ENCODE results near the gene CTTN.
"Not testable (repeated sequence)": the region's sequence is repeated elsewhere in the genome, so short reads cannot be mapped to it uniquely, and the experiment has no call there.

The CTTN gene

DNA sequence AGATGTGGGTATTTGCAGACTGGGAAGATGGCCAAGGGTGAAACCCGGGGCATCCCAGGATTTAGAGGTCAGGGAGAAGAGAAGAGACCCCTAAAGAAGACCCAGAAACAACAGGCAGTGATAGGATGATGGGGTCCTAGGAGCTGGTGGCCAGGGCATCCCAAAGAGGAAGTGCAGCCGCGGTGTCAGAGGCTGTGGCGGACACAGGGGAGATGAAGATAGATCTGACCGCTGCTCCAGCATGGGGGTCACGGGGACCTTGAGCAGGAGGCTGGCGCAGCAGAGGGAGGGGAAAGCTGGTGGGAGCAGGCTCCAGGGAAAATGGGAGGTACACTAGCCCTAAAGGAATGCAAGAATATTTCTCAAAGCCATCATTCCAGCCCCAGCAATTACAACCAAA lies 47.3 kb downstream of the CTTN start:
- H3K14ac ChIP-seq (ENCODE audit: low read length): no peak overlapping the region
- H2BK5ac ChIP-seq (ENCODE audit: low read length): no peak overlapping the region
- no peaks in the 10 kb centered on the region for H3K27me3 ChIP-seq (ENCODE audit: control insufficient read depth in 3 of 3, insufficient read depth in 3 of 3, low read depth in 1 of 3, low read length in 3 of 3)
- no CpG with 5 or more reads among the region's 7 CpGs for WGBS, 2 donors (ENCODE audit: extremely low coverage in 2 of 2, insufficient read length in 2 of 2, insufficient replicate concordance in 1 of 2)
- no peak overlapping the region for H2BK120ac ChIP-seq (ENCODE audit: low read depth, low read length)
- H2BK15ac ChIP-seq (ENCODE audit: low read length): no peak overlapping the region
- H3K23ac ChIP-seq (ENCODE audit: low read depth, low read length, poor library complexity): no peak overlapping the region
- H3K9me3 ChIP-seq (replicated peaks in 1 of 2; ENCODE audit: control insufficient read depth in 2 of 2, insufficient read depth in 1 of 2, low read depth in 1 of 2, low read length in 2 of 2): peaks cover 8% of the 10 kb centered on the region in 2 donors
- H3K36me3 ChIP-seq (replicated peaks in 1 of 2; ENCODE audit: control insufficient read depth in 2 of 2, insufficient read depth in 2 of 2, low read length in 2 of 2): no peaks in the 10 kb centered on the region
- H3K27ac ChIP-seq (replicated peaks; ENCODE audit: low read length): no peak overlapping the region
- no peak overlapping the region for H3K9ac ChIP-seq (ENCODE audit: low read depth, low read length, poor library complexity)
- H3K4me1 ChIP-seq (ENCODE audit: control insufficient read depth in 2 of 2, insufficient read depth in 1 of 2, low read depth in 1 of 2, low read length in 2 of 2): peaks cover 0 to 2% of the 10 kb centered on the region in 2 donors
- no peak overlapping the region for H2BK12ac ChIP-seq (ENCODE audit: low read length)
- DNase-seq (ENCODE audit: low spot score): no peak
- no peak overlapping the region for H4K8ac ChIP-seq (ENCODE audit: low read depth, low read length)
- no peak overlapping the region for H2AFZ ChIP-seq (ENCODE audit: low read length)
- H4K91ac ChIP-seq (ENCODE audit: low read depth, low read length, poor library complexity): no peak overlapping the region
- H3K79me1 ChIP-seq (ENCODE audit: low read depth, low read length): no peaks in the 10 kb centered on the region
- H3K4me2 ChIP-seq (ENCODE audit: insufficient read depth, low read length, poor library complexity, severe bottlenecking): no peak overlapping the region
- no peak overlapping the region for H2AK5ac ChIP-seq (ENCODE audit: low read depth, low read length)
- no peak overlapping the region for H3K18ac ChIP-seq (ENCODE audit: low read length)
- no peak overlapping the region for H3K4me3 ChIP-seq (ENCODE audit: low read length in 2 of 2)
- no peak overlapping the region for H3K4ac ChIP-seq (ENCODE audit: low read length)

DNA sequence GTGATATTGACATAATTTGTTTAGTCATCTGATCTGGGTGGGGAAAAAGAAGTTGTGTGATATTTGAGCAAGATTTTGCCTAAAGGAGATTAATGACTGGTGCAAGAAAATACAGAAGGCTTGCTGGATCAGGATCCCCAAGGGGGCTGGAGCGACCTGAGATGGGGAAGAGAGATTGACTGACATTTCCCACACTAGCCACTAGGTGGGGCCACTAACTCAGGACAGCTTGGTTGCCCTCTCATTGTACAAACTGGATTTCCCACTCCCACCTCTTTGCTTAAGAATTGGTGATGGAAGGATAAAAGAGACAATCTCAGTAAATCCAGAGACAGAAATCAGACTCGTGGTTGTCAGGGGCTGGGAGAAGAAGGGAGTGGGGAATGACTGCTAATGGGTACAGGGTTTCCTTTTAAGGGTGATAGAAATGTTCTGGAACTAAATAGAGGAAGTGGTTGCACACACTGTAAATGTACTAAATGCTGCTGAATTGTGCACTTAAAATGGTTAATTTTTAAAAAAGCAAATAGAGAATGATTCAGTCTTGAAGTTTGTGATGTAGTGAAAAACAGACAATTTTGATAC lies 50.7 kb downstream of the CTTN start:
- Histone ChIP-seq H2BK5ac (ENCODE audit: low read length) (no peak overlapping the region), H2AK5ac (ENCODE audit: low read depth, low read length) (no peak overlapping the region), H3K9me3 (replicated peaks in 1 of 2; ENCODE audit: control insufficient read depth in 2 of 2, insufficient read depth in 1 of 2, low read depth in 1 of 2, low read length in 2 of 2) (peaks cover 8 to 11% of the 10 kb centered on the region in 2 donors), H3K18ac (ENCODE audit: low read length) (no peak overlapping the region), H2BK12ac (ENCODE audit: low read length) (no peak overlapping the region), H2BK120ac (ENCODE audit: low read depth, low read length) (no peak overlapping the region), H3K27me3 (ENCODE audit: control insufficient read depth in 3 of 3, insufficient read depth in 3 of 3, low read depth in 1 of 3, low read length in 3 of 3) (no peaks in the 10 kb centered on the region), H3K36me3 (replicated peaks in 1 of 2; ENCODE audit: control insufficient read depth in 2 of 2, insufficient read depth in 2 of 2, low read length in 2 of 2) (no peaks in the 10 kb centered on the region), H3K27ac (replicated peaks; ENCODE audit: low read length) (no peak overlapping the region), H3K23ac (ENCODE audit: low read depth, low read length, poor library complexity) (no peak overlapping the region), H4K91ac (ENCODE audit: low read depth, low read length, poor library complexity) (no peak overlapping the region), H3K4ac (ENCODE audit: low read length) (no peak overlapping the region), H2AFZ (ENCODE audit: low read length) (no peak overlapping the region), H3K4me1 (ENCODE audit: control insufficient read depth in 2 of 2, insufficient read depth in 1 of 2, low read depth in 1 of 2, low read length in 2 of 2) (peaks cover 0 to 2% of the 10 kb centered on the region in 2 donors), H4K8ac (ENCODE audit: low read depth, low read length) (no peak overlapping the region), H2BK15ac (ENCODE audit: low read length) (no peak overlapping the region), H3K14ac (ENCODE audit: low read length) (no peak overlapping the region), H3K9ac (ENCODE audit: low read depth, low read length, poor library complexity) (no peak overlapping the region), H3K4me2 (ENCODE audit: insufficient read depth, low read length, poor library complexity, severe bottlenecking) (no peak overlapping the region), H3K79me1 (ENCODE audit: low read depth, low read length) (no peaks in the 10 kb centered on the region), H3K4me3 (ENCODE audit: low read length in 2 of 2) (no peak overlapping the region)
- WGBS, 2 donors (ENCODE audit: extremely low coverage in 2 of 2, insufficient read length in 2 of 2, insufficient replicate concordance in 1 of 2): no CpG with 5 or more reads among the region's 2 CpGs
- DNase-seq (ENCODE audit: low spot score): no peak

DNA sequence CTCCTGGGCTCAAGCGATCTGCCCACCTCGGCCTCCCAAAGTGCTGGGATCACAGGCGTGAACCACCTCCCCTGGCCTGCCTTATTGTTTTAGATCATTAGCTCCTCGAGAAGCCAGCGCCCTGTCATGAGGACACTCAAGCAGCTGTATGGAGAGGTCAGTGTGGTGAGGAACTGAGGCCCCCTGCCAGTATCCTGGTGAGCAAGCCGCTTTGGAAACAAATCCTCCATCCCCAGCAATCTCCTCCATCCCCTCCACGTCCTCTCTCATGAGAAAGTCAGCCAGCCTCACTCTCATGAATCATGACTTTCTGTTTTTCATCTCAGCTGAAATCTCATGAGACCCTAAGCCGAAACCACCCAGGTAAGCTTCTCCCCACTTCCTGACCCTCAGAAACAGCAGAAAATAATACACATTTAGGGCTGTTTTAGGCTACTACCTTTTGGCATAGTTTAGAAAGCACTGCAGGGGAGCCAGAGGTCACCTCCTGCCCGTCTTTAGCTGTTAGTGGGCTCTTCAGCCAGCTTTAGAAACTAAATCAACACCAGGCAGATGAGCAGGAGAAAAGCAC lies 56.0 kb downstream of the CTTN start:
- Histone ChIP-seq H3K79me1 (ENCODE audit: low read depth, low read length) (no peaks in the 10 kb centered on the region), H2BK120ac (ENCODE audit: low read depth, low read length) (no peak overlapping the region), H3K27me3 (ENCODE audit: control insufficient read depth in 3 of 3, insufficient read depth in 3 of 3, low read depth in 1 of 3, low read length in 3 of 3) (no peaks in the 10 kb centered on the region), H3K14ac (ENCODE audit: low read length) (no peak overlapping the region), H4K8ac (ENCODE audit: low read depth, low read length) (no peak overlapping the region), H2BK12ac (ENCODE audit: low read length) (no peak overlapping the region), H3K27ac (replicated peaks; ENCODE audit: low read length) (no peak overlapping the region), H2BK15ac (ENCODE audit: low read length) (no peak overlapping the region), H2AFZ (ENCODE audit: low read length) (no peak overlapping the region), H3K4me1 (ENCODE audit: control insufficient read depth in 2 of 2, insufficient read depth in 1 of 2, low read depth in 1 of 2, low read length in 2 of 2) (peaks cover 4 to 7% of the 10 kb centered on the region in 2 donors), H3K36me3 (replicated peaks in 1 of 2; ENCODE audit: control insufficient read depth in 2 of 2, insufficient read depth in 2 of 2, low read length in 2 of 2) (no peaks in the 10 kb centered on the region), H3K9ac (ENCODE audit: low read depth, low read length, poor library complexity) (no peak overlapping the region), H3K9me3 (replicated peaks in 1 of 2; ENCODE audit: control insufficient read depth in 2 of 2, insufficient read depth in 1 of 2, low read depth in 1 of 2, low read length in 2 of 2) (peaks cover 2 to 6% of the 10 kb centered on the region in 2 donors), H3K4ac (ENCODE audit: low read length) (no peak overlapping the region), H3K4me2 (ENCODE audit: insufficient read depth, low read length, poor library complexity, severe bottlenecking) (no peak overlapping the region), H4K91ac (ENCODE audit: low read depth, low read length, poor library complexity) (no peak overlapping the region), H3K23ac (ENCODE audit: low read depth, low read length, poor library complexity) (no peak overlapping the region), H2BK5ac (ENCODE audit: low read length) (no peak overlapping the region), H3K18ac (ENCODE audit: low read length) (no peak overlapping the region), H2AK5ac (ENCODE audit: low read depth, low read length) (no peak overlapping the region), H3K4me3 (ENCODE audit: low read length in 2 of 2) (no peak overlapping the region)
- WGBS, 2 donors (ENCODE audit: extremely low coverage in 2 of 2, insufficient read length in 2 of 2, insufficient replicate concordance in 1 of 2): no CpG with 5 or more reads among the region's 9 CpGs
- no peak for DNase-seq (ENCODE audit: low spot score)

DNA sequence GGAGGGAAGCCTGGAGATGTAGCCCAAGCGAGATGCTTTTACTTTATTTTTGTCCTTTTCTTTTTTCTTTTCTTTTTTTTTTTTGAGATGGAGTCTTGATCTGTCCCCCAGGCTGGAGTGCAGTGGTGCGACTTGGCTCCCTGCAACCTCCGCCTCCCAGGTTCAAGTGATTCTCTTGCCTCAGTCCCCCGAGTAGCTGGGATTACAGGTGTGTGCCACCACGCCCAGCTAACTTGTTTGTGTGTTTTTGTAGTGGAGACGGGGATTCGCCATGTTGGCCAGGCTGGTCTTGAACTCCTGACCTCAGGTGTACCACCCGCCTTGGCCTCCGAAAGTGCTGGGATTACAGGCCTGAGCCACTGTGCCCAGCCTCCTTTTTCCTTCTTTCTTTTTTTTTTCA lies 56.5 kb downstream of the CTTN start:
- H2AFZ ChIP-seq (ENCODE audit: low read length); H3K4me3 ChIP-seq (ENCODE audit: low read length in 2 of 2); H3K79me1 ChIP-seq (ENCODE audit: low read depth, low read length); H3K27me3 ChIP-seq (ENCODE audit: control insufficient read depth in 3 of 3, insufficient read depth in 3 of 3, low read depth in 1 of 3, low read length in 3 of 3); H3K14ac ChIP-seq (ENCODE audit: low read length); H2BK15ac ChIP-seq (ENCODE audit: low read length); H3K4me1 ChIP-seq (ENCODE audit: control insufficient read depth in 2 of 2, insufficient read depth in 1 of 2, low read depth in 1 of 2, low read length in 2 of 2); DNase-seq (ENCODE audit: low spot score); H3K4ac ChIP-seq (ENCODE audit: low read length); H3K18ac ChIP-seq (ENCODE audit: low read length); H4K8ac ChIP-seq (ENCODE audit: low read depth, low read length); H3K9me3 ChIP-seq (replicated peaks in 1 of 2; ENCODE audit: control insufficient read depth in 2 of 2, insufficient read depth in 1 of 2, low read depth in 1 of 2, low read length in 2 of 2); H2BK5ac ChIP-seq (ENCODE audit: low read length); H3K9ac ChIP-seq (ENCODE audit: low read depth, low read length, poor library complexity); H3K4me2 ChIP-seq (ENCODE audit: insufficient read depth, low read length, poor library complexity, severe bottlenecking); H2AK5ac ChIP-seq (ENCODE audit: low read depth, low read length); H2BK12ac ChIP-seq (ENCODE audit: low read length); H4K91ac ChIP-seq (ENCODE audit: low read depth, low read length, poor library complexity); H3K27ac ChIP-seq (replicated peaks; ENCODE audit: low read length); H3K36me3 ChIP-seq (replicated peaks in 1 of 2; ENCODE audit: control insufficient read depth in 2 of 2, insufficient read depth in 2 of 2, low read length in 2 of 2); H3K23ac ChIP-seq (ENCODE audit: low read depth, low read length, poor library complexity); H2BK120ac ChIP-seq (ENCODE audit: low read depth, low read length): not testable (repeated sequence)
- no CpG with 5 or more reads among the region's 9 CpGs for WGBS, 2 donors (ENCODE audit: extremely low coverage in 2 of 2, insufficient read length in 2 of 2, insufficient replicate concordance in 1 of 2)

All from neuronal stem cell (in vitro differentiated cells).